K562 (cell line): ENCODE data around the gene CACNG7. TPM values are rescaled to one million over a fixed set of nuclear protein-coding genes. Genes with fewer than 3 reads are reported as not detected.

ENCODE experiments used
- ATAC-seq: fragments of 200-7000 bp; cut with Tn5 transposase; 3 replicates; pipeline ENCODE4 v1.9.1; 2020; ENCODE audit warnings: moderate library complexity
- BruUV-seq: library from RNA; stranded (reverse); fragments of 400-500 nt; replicated peaks from 2 replicates; lab custom pipeline; 2021; lab: Mats Ljungman, UMichigan
- CTCF ChIA-PET: fragments of 300-600 bp; formaldehyde crosslinking; extraction: SDS; loops from one replicate; lab custom pipeline; 2021; ENCODE audit warnings: low intra/inter-chr PET ratio; lab: Yijun Ruan, JAX
- POLR2A ChIA-PET: fragments of 300-600, 350-650 bp; sonication (Branson Sonifier 250); formaldehyde crosslinking; extraction: SDS; loops from one replicate; lab custom pipeline; 2021; ENCODE audit warnings: antibody characterized with exemption, inconsistent platforms; lab: Yijun Ruan, JAX
- DNase-seq, 4 experiments: peaks; one replicate each; pipeline versions ENCODE4 v3.0.0 to v3.0.0-alpha.2; 2011 to 2018; ENCODE audit warnings: low spot score in 3 of 4, mixed read lengths in 3 of 4; ENCODE audit errors: extremely low read depth in 1 of 4
- FAIRE-seq: peaks from 2 replicates; lab custom pipeline; 2011; peaks lifted over from hg19 to GRCh38; lab: Jason Lieb, UNC
- H2AFZ ChIP-seq: 2 replicates; pipeline ENCODE4 v1.6.0; 2011; ENCODE audit warnings: low read depth, low read length, control low read depth, inconsistent platforms
- H3K27ac ChIP-seq: fragments of 200-600 bp; 3 replicates; pipeline ENCODE4 v1.8.0; 2011; ENCODE audit warnings: low read depth, mild to moderate bottlenecking, control low read depth, inconsistent platforms, low read length, moderate library complexity, mixed read lengths; ENCODE audit errors: extremely low read depth
- H3K27me3 ChIP-seq, 2 experiments: fragments of 300-600 bp in 1 of 2; 2 replicates in 1 of 2; 3 replicates in 1 of 2; pipeline versions ENCODE4 v1.6.0 to v1.8.0; 2011; ENCODE audit warnings: inconsistent platforms in 2 of 2, low read length in 2 of 2, mild to moderate bottlenecking in 1 of 2, mixed read lengths in 1 of 2, moderate library complexity in 1 of 2; ENCODE audit not compliant: control insufficient read depth in 2 of 2, insufficient read depth in 2 of 2
- H3K36me3 ChIP-seq: fragments of 300-600 bp; 3 replicates; pipeline ENCODE4 v1.8.0; 2011; ENCODE audit warnings: mild to moderate bottlenecking, low read length, inconsistent platforms; ENCODE audit not compliant: control insufficient read depth, insufficient read depth
- H3K4me1 ChIP-seq, 2 experiments: fragments of 200-600 bp in 1 of 2; replicated peaks in 1 of 2; 2 replicates in 1 of 2; 3 replicates in 1 of 2; pipeline versions ENCODE4 v1.5.1 to v1.8.0; 2011; ENCODE audit warnings: inconsistent platforms in 2 of 2, low read length in 2 of 2, mild to moderate bottlenecking in 1 of 2, mixed read lengths in 1 of 2, moderate library complexity in 1 of 2; ENCODE audit not compliant: control insufficient read depth in 2 of 2, insufficient read depth in 2 of 2
- H3K4me2 ChIP-seq: 2 replicates; pipeline ENCODE4 v1.6.1; 2011; ENCODE audit warnings: low read length, control low read depth, inconsistent platforms, mixed read lengths; ENCODE audit not compliant: insufficient read depth
- H3K4me3 ChIP-seq: fragments of 200-600 bp; sonication (generic), shearing (Covaris generic); 2 replicates; pipeline ENCODE4 v1.5.1; 2016; ENCODE audit warnings: control low read depth, inconsistent platforms
- H3K79me2 ChIP-seq: fragments of 200-600 bp; 3 replicates; pipeline ENCODE4 v1.8.0; 2011; ENCODE audit warnings: low read length, inconsistent platforms; ENCODE audit not compliant: control insufficient read depth, insufficient read depth
- H3K9ac ChIP-seq, 2 experiments: 2 replicates each; pipeline versions ENCODE4 v1.6.0 to v1.6.1; 2011; ENCODE audit warnings: low read depth in 2 of 2, low read length in 2 of 2, control low read depth in 1 of 2, inconsistent platforms in 1 of 2, mild to moderate bottlenecking in 1 of 2, mixed read lengths in 1 of 2; ENCODE audit not compliant: insufficient read depth in 1 of 2
- H3K9me1 ChIP-seq: one replicate; pipeline ENCODE4 v1.6.0; 2011; ENCODE audit warnings: inconsistent platforms, mild to moderate bottlenecking, low read length, moderate library complexity; ENCODE audit not compliant: control insufficient read depth, insufficient read depth
- H3K9me3 ChIP-seq: replicated peaks from 2 replicates; pipeline ENCODE4 v1.5.1; 2011; ENCODE audit warnings: low read depth, low read length, inconsistent platforms; ENCODE audit not compliant: control insufficient read depth, insufficient read depth
- H4K20me1 ChIP-seq: replicated peaks from 2 replicates; pipeline ENCODE4 v1.6.1; 2011; ENCODE audit warnings: low read length, inconsistent platforms, mixed read lengths; ENCODE audit not compliant: control insufficient read depth, insufficient read depth
- CREB1 ChIP-seq, 2 experiments: sonication (generic) in 1 of 2; formaldehyde crosslinking in 1 of 2; IDR thresholded peaks; 2 replicates each; pipeline versions ENCODE4 v1.6.1 to v1.8.0; 2012 to 2022; ENCODE audit warnings: inconsistent platforms in 1 of 2, mild to moderate bottlenecking in 1 of 2, missing genetic modification reagents in 1 of 2, moderate library complexity in 1 of 2
- CREB3 ChIP-seq: fragments of 450-650 bp; conservative IDR thresholded peaks from 2 replicates; pipeline ENCODE4 v1.6.1; 2016; ENCODE audit warnings: missing genetic modification characterization, low read depth, mild to moderate bottlenecking, missing compliant biosample characterization, moderate library complexity
- ETV5 ChIP-seq: sonication (generic); formaldehyde crosslinking; IDR thresholded peaks from 2 replicates; pipeline ENCODE4 v1.4.0; 2020; ENCODE audit warnings: low read depth, mild to moderate bottlenecking, missing genetic modification reagents
- FOSL1 ChIP-seq: fragments of 200-800 bp; sonication (Bioruptor generic); conservative IDR thresholded peaks from 2 replicates; pipeline ENCODE4 v1.6.1; 2016; ENCODE audit warnings: missing genetic modification characterization, missing compliant biosample characterization
- HNRNPUL1 ChIP-seq: fragments of 200-400 bp; formaldehyde crosslinking; IDR thresholded peaks from 2 replicates; pipeline ENCODE4 v1.6.1; 2017; ENCODE audit warnings: low read length
- MAFF ChIP-seq: IDR thresholded peaks from 2 replicates; pipeline ENCODE4 v1.6.1; 2012; ENCODE audit warnings: low read length, improper control_type of control experiment
- ZFX ChIP-seq: sonication (generic); formaldehyde crosslinking; IDR thresholded peaks from 2 replicates; pipeline ENCODE4 v1.8.0; 2022; ENCODE audit warnings: mild to moderate bottlenecking, missing genetic modification reagents, moderate library complexity
- ZNF277 ChIP-seq: fragments of 250-450 bp; sonication (Bioruptor Pico); IDR thresholded peaks from 2 replicates; pipeline ENCODE4 v1.8.0; 2022; ENCODE audit warnings: inconsistent platforms, mild to moderate bottlenecking, moderate library complexity, borderline replicate concordance
- WGBS: fragments of 100-300 bp; shearing (Covaris generic); methylation state at CpG from one replicate; pipeline ENCODE4 v1.1.6; 2016; ENCODE audit warnings: low coverage, mixed read lengths; ENCODE audit not compliant: insufficient coverage; ENCODE audit errors: missing lambda C conversion rate; 5-methylcytosine and 5-hydroxymethylcytosine counted together
- in situ Hi-C: fragments of 300-500 bp; cut with MboI; formaldehyde crosslinking; loops from 4 replicates; pipeline ENCODE4 v1.15.0; 2018; ENCODE audit warnings: inconsistent platforms, mixed read lengths
- intact Hi-C: fragments of 100-400 bp; cut with micrococcal nuclease; formaldehyde crosslinking; loops from 2 replicates; pipeline ENCODE4 v1.14.2; 2022
- polyA plus RNA-seq, 8 experiments: library from polyadenylated mRNA; depleted of rRNA in 4 of 8; stranded (reverse) in 5 of 8; unstranded in 3 of 8; fragments of >200 nt; fragmentation: Nextera tagmentation in 2 of 8; fragmentation: Illumina TruSeq in 1 of 8; extraction: Ambion mirVana in 2 of 8; extraction: Trizol in 1 of 8; gene quantifications; 2 replicates each; pipeline versions ENCODE4 v1.2.1 to v1.2.3, GENCODE V29; 2011 to 2014; ENCODE audit warnings: inconsistent platforms in 1 of 8, missing spikeins in 1 of 8
- total RNA-seq, 7 experiments: library from RNA; depleted of rRNA in 6 of 7; stranded (reverse); fragments of >200 nt in 6 of 7; fragmentation: Illumina TruSeq in 2 of 7; extraction: Trizol in 2 of 7; gene quantifications; 2 replicates each; pipeline versions ENCODE4 v1.2.1 to v1.2.3, GENCODE V29; 2011 to 2021; ENCODE audit warnings: low replicate concordance in 1 of 7

The CACNG7 gene
- total and polyA plus RNA-seq, 9 of the 15 experiments (the other 6 are each of a cell fraction or from before 2014, with no cell fraction given): not detected

GRCh38 chr19:53866865-53867224 lies 42.2 kb upstream of the CACNG7 start:
- H3K27me3 ChIP-seq: peaks cover 7 to 20% of the 10 kb centered on the region in 2 experiments; a peak in 3 of 5 replicates
- FAIRE-seq (no peak), DNase-seq (no peak), ATAC-seq (no peak)
- H3K36me3 ChIP-seq: peaks cover 8% of the 10 kb centered on the region; the same call in 2 of the 3 replicates
- peaks cover 27 to 51% of the 10 kb centered on the region in 2 experiments; a peak in 4 of 5 replicates for H3K4me1 ChIP-seq
- intact Hi-C loops: no loop called here
- 0 out of 2 replicates have a peak, but pooled peaks cover 5% of the 10 kb centered on the region for H4K20me1 ChIP-seq
- in situ Hi-C loops: no loop called here
- 84% methylated on average over 14 of the region's 14 CpGs for WGBS
- H3K9ac ChIP-seq: peak overlapping the region; percentile 61 to 84; a peak in 3 of 4 replicates
- H3K4me2 ChIP-seq: peak overlapping the region; percentile 69
- H3K9me1 ChIP-seq: peaks cover 4% of the 10 kb centered on the region
- H3K79me2 ChIP-seq: peaks cover 31% of the 10 kb centered on the region
- POLR2A ChIA-PET: interaction anchor here (1.0 to 2.6 kb wide), 3 partner anchors 11 to 23 kb away, joined by 3 to 27 read pairs (median 4); no protein-coding TSS in a partner anchor
- TF ChIP-seq HNRNPUL1: no peak
- 0 out of 2 replicates have a peak, but pooled peaks have one; percentile 14 for TF ChIP-seq ZFX (CRISPR knock-in tag)
- no TSS peak for BruUV-seq
- peak overlapping the region; percentile 40 for H3K4me3 ChIP-seq
- CTCF ChIA-PET: no interaction called here
- peak overlapping the region; percentile 76; the same call in 2 of the 3 replicates for H3K27ac ChIP-seq
- H3K9me3 ChIP-seq: no peaks in the 10 kb centered on the region
- peak overlapping the region; percentile 61 for H2AFZ ChIP-seq

- peak; percentile 96 for FAIRE-seq
- TSS peak; percentile 38 for BruUV-seq
- POLR2A ChIA-PET: interaction anchor here (0.6 to 2.6 kb wide), 8 partner anchors 8 to 344 kb away, joined by 3 to 27 read pairs (median 3); no protein-coding TSS in a partner anchor
- TF ChIP-seq MAFF: no peak
- TF ChIP-seq CREB1 (IDR thresholded peaks at IDR 0.05): 0 out of 2 replicates have a peak, but pooled peaks have one; percentile 20
- no peak for TF ChIP-seq CREB1 (CRISPR knock-in tag; IDR thresholded peaks at IDR 0.05)
- TF ChIP-seq ETV5 (CRISPR knock-in tag): 0 out of 2 replicates have a peak, but pooled peaks have one; percentile 45
- no peak for TF ChIP-seq FOSL1 (tag)
- TF ChIP-seq CREB3 (tag): no peak
- no peak for TF ChIP-seq ZNF277 (CRISPR knock-in tag)
Measured at GRCh38 chr19:53867225-53868090, 41.6 kb upstream of the CACNG7 start, which contains the start of gene MYADM. MYADM (plus strand) TSS chr19:53867883; CDS start chr19:53873530, 5,647 bp downstream.

More at GRCh38 chr19:53867225-53868090, 41.6 kb upstream of the CACNG7 start, which contains the start of gene MYADM:
- Histone ChIP-seq H3K9me3 (no peaks in the 10 kb centered on the region), H3K4me1 (peaks cover 27 to 54% of the 10 kb centered on the region in 2 experiments; a peak in 4 of 5 replicates), H3K79me2 (peaks cover 37% of the 10 kb centered on the region), H2AFZ (peak within 1 kb of the TSS; percentile 72), H3K36me3 (peaks cover 9% of the 10 kb centered on the region; the same call in 2 of the 3 replicates), H3K27me3 (peaks cover 5 to 16% of the 10 kb centered on the region in 2 experiments; a peak in 3 of 5 replicates), H3K4me2 (peak within 1 kb of the TSS; percentile 89), H3K27ac (peak within 1 kb of the TSS; percentile 99), H3K9ac (peak within 1 kb of the TSS; percentile 85 to 97), H3K4me3 (peak within 1 kb of the TSS; percentile 78), H3K9me1 (peaks cover 4% of the 10 kb centered on the region), H4K20me1 (0 out of 2 replicates have a peak, but pooled peaks cover 5% of the 10 kb centered on the region)
- WGBS: 8% methylated on average over 12 of the region's 37 CpGs
- DNase-seq (peak; percentile 97 to 98 (median 98)), ATAC-seq (peak; percentile 73)
- intact Hi-C loops: no loop called here
- CTCF ChIA-PET: no interaction called here
- in situ Hi-C loops: no loop called here
